COLO668 (cell line): ENCODE results near the gene TTC39B.
"Not testable (repeated sequence)": the region's sequence is repeated elsewhere in the genome, so short reads cannot be mapped to it uniquely, and the experiment has no call there.

Experiments used
- DNase-seq: peaks from one replicate; lab custom pipeline; 2025; ENCODE audit not compliant: unreplicated experiment; lab: John Stamatoyannopoulos, UW

The TTC39B gene

DNA sequence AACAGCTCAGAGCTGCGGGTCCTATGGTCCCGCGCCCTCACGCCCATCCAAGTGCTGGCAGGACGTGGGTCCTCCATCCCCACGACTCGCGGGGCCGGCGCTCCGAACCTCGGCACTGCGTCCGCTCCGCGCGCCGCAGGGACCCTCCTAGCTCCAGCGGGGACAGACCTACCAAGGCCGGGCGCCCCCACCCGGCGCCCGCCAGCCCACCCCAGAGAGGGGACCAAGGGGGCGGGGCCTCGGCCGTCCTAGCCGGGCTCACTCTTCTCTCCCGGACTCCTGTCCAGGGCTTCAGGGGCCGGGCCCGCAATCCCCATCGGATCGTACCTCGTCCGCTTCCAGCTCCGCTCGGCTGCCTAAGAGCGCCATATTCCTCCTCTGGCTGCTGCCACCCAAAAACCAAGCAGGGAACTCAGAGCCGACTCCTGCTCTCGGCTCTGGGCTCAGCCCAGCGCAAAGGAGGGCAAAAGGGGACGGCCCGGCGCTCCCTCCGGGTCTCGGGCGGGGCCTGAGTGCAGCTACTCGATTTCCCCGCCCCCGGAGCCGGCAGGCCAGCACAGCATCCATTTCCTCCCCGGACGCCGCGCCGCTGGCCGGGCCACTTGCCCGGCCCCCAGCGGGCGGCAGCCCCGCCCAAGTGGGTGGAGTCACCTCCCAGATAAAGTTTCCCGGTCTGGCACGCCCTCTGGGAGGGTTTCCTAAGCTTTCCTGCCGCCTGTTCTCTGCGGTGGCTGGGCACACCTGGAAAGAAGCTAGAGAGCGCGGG lies at the start of gene TTC39B:
Gene TTC39B, minus strand, starts transcription at position 460 of the 766 bp plus-strand sequence. Its CDS starts 91 bp downstream, at position 369.
- DNase-seq = peak; percentile 97

DNA sequence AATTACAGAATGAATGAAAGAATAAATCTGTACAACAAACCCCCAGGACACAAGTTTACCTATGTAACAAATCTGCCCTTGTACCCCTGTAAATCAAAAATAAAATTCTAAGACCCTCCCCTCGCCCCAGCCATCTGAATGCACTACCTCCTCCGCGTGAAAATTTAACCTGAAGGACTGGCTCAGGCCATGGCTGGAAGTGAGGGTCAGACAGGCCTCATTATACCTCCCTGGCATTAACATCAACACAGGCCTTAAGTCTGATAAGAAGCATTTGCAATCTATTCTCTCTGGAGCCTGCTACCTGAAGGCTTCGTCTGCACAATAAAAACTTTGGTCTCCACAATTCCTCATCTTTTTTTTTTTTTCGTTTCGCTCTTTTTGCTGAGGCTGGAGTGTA lies 48.7 kb upstream of the TTC39B start:
- no peak for DNase-seq

DNA sequence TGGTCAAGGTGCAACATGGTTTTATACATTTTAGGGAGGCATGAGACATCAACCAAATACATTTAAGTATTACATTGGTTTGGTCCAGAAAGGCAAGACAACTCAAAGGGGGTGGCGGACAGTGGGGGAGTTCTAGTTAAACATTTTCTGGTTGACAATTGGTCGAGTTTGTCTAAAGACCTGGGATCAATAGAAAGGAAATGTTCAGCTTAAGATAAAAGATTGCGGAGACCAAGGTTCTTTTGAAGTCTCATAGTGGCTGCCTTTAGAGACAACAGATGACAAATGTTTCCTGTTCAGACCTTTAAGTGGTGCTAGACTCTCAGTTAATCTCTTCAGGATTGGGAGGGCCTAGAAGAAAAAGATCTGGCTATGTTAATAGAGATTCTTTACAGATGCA lies 47.7 kb upstream of the TTC39B start:
- DNase-seq = no peak

DNA sequence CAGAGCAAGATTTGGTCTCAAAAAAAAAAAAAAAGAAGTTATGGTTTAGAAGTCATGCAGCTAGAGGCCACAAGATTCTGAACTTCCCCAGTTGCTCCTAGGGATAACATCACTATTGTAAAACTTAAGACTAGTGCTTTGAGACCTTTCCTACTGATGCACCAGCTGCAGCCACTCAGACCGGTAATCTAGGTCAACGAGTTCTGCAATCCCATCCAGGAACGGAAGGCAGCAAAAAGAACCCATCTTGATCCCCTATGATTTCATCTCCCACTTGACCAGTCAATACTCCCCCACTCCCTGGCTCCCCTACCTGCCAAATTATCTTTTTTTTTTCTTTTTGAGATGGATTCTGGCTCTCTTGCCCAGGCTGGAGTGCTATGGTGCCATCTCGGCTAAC lies 46.9 kb upstream of the TTC39B start:
- DNase-seq = no peak

DNA sequence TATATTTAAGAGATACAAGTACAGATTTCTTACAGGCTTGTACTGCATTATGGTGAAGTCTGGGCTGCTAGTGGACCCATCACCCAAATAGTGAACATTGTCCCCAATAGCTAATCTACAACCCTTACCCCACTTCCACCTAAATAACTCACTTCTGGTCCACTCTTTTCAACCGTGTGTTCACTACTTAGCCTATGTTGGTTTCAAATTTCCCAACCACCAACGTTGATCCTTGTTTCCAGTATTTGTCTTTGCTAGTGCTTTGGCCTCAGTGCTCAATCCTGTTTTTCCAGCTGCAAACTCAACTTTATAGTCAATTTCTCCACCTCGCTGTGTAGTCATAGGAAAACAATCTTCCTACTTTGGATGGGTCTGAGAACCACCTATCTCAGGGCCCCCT lies 45.3 kb upstream of the TTC39B start:
- no peak for DNase-seq

DNA sequence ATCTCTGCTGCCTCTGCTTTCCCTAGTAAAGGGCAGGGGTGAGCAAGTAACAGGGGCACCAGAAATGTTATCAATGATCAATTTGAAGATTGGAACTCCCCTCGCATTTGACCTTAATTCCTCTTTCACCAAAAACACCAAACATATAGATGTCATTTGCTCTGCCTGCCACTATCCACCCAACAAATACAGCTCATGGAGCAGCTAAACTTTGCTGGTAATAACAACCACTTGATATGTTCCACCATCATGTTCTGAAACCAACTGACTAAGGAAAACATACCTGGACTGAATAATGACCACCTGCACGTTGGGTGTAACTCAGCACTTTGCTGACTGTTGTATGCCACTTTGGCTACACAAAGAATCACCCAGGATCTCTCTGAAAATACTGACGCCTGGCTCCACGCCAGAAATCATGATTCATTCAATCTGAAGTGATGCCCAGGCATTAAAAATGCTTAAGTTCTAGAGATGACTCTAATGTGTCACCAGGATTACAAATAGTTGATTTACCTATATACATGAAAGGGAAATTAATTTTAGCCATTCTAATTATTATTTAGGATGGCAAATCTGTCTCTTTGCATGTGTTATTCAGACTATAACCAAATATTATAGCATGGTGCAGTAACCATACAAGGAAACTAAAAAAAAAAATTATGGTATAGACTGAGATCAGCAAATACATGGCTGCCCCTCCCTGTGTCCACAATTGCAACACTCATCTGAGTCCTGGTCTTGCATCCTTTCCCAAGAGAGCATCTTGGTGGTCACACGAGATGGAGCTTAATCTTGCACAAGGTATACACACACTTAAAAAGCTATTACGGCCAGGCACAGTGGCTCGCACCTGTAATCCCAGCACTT lies 43.1 kb upstream of the TTC39B start:
- peak; percentile 91 for DNase-seq

DNA sequence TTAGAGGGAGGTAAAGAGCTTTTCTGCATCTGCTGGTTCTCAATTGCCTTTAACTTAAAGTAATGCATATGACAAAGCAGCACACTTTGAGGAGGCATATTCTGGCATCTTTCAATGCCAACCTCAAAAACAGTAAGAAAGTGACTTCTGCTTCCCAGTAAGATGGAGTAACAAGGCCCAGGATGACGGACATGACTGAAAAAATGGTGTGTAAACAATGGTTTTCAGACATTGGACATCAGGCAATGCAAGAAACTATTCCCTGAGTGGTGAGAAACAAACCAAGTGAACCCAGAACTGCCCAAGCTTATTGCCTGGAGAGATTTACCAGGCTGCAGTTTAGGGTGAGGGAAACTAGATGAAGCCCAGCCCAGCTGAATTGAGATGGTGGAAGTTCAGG lies 39.8 kb upstream of the TTC39B start:
- DNase-seq = no peak

DNA sequence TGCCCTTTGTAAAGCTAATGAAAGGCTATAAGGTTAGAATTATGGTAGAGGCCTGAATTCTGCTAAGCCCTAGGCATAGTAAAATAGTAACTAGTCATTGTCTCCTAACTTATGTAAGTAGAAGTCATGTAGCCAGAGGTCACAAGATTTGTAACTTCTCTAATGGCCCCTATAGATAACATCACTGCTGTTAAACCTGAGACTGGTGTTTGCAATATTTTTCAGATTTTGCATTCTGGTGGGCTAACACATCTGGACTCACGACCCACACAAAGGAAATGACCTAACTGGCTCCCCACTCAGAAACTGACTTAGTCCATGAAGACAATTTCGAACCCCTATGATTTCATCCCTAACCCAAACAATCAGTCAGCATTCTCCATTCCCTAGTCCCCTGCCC lies 37.2 kb upstream of the TTC39B start:
- DNase-seq = no peak

DNA sequence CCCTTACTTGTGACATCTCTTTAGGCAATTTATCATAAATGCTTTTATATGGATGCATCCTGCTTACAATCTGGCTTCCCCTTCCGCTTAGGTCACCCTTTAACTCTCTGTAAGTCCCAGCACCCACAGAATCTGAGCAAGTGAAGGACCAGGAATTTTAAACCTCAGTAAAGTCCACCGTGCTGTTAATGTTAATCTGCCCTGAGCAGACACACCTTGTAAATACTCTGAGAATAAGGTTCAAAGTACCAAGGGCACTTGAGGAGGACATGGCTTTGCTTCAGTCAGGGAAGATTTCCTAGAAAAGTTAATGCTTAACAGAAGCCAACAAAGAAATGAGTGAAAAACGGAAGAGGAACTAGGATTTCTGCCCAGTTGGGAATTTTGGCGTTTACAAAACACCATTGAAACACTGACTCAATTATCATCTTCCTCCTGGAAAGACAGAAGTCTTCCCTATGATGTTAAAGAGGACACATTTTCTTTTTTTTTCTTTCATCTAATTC lies 26.4 kb upstream of the TTC39B start:
- no peak for DNase-seq

DNA sequence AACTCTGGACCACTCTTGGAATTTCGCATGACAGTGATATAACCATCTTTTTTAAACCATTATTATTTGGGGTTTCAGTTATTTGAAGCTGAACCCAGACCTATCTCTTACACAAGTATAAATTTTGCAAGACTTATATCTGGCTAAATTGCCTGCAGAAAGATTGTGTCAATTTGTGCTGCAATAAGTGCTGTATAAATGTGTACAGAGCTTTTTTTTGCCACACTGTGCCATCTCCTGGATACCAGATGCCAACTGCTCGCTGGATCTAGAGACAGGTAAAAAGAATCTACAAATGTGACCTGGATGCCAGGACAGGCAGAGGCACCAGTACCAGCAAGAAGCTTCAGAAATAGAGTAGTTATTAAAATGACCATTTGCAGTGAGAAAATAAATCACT lies 25.9 kb upstream of the TTC39B start:
- DNase-seq = no peak

DNA sequence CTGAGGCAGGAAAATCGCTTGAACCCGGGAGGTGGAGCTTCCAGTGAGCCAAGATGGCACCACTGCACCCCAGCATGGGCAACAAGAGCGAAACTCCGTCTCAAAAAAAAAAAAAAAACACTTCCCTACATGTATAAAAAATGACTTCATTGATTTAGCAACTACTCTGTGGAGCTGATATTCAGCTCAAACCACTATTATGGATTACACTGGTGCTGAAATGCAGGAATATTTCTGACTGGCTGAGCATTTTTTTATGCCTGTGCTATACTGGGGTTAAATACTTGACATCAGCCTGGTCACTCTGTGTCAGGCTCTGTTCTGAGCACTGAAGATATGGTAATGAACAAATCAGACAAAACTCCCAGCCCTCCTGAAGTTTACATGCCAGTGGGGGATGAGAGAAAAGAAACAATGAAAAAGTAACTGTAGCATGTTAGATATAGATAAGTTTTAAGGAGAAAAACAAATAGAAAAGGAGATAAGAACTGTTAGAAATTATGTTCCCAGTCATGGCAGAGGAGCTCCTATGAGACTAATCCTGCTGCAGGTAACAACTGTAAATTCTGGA lies 22.6 kb upstream of the TTC39B start:
- DNase-seq = no peak

DNA sequence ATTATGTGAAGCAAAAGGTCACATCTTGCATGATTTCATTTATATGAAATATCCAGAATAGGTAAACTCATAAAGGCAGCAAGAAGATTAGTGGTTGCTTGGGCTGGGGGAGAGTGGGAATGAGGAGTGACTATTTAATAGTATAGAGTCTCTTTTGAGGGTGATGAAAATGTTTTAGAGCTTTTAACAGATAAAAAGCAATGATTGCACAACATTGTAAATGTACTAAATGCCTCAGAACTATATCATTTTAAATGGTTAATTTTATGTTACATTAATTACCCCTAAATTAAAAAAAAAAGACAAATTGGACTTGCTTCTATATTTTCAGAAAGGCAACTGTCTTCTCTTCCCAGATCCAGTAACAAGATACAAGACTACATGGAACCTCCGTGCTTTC lies 21.9 kb upstream of the TTC39B start:
- DNase-seq = no peak

DNA sequence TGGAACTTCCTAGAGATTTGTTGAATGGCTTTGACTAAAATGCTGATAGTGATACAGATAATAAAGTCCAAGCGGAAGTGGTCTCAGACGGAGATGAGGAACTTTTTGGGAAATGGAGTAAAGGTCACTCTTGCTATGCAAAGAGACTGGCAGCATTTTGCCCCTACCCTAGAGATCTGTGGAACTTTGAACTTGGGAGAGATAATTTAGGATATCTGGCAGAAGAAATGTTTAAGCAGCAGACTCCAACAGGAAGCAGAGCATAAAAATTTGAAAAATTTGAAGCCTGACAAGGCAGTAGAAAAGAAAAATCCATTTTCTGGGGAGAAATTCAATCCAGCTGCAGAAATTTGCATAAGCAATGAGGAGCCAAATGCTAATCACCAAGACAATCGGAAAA lies 15.7 kb upstream of the TTC39B start:
- not testable (repeated sequence) for DNase-seq

DNA sequence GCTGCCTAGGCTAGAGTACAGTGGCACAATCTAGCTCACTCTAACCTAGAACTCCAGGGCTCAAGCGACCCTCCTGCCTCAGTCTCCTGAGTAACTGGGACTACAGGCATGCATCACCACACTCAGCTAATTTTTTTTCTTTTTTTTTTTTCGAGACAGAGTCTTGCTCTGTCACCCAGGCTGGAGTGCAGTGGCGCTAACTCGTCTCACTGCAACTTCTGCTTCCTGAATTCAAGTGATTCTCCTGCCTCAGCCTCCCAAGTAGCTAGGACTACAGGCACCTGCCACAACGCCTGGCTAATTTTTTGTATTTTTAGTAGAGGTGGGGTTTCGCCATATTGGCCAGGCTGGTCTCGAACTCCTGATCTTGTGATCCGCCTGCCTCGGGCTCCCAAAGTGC lies 12.6 kb upstream of the TTC39B start:
- not testable (repeated sequence) for DNase-seq

DNA sequence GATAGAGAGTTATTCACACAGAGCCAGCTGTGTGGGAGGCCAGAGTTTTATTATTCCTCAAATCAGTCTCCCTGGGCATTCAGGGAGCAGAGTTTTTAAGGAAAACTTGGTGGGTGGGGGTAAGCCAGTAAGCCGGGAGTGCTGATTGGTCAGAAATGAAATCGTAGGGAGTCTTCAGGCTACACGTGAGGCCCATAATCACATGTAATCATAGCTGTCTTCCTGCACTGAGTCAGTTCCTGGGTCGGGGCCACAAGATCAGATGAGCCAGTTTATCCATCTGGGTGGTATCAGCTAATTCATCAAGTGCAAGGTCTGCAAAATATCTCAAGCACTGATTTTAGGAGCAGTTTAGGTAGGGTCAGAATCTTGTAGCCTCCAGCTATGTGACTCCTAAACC lies 10.8 kb upstream of the TTC39B start:
- no peak for DNase-seq

DNA sequence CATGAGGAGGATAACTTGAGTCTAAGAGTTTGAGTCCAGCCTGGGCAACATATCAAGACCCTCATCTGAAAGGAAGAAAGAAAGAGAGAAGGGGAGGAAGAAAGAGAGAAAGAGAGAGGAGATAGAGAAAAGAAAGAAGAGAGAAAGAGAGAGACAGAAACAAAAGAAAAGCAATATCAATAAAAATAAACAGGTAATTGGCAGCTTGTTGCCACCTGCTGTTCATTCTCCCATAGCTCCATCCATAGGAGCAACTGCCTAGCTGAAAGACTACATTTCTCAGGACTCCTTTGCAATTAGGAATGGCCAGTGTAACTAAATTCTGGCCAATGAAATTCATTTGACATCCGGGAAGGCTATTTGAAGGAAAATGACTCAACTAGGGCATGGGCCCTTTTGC lies 4.6 kb upstream of the TTC39B start:
- DNase-seq = no peak

DNA sequence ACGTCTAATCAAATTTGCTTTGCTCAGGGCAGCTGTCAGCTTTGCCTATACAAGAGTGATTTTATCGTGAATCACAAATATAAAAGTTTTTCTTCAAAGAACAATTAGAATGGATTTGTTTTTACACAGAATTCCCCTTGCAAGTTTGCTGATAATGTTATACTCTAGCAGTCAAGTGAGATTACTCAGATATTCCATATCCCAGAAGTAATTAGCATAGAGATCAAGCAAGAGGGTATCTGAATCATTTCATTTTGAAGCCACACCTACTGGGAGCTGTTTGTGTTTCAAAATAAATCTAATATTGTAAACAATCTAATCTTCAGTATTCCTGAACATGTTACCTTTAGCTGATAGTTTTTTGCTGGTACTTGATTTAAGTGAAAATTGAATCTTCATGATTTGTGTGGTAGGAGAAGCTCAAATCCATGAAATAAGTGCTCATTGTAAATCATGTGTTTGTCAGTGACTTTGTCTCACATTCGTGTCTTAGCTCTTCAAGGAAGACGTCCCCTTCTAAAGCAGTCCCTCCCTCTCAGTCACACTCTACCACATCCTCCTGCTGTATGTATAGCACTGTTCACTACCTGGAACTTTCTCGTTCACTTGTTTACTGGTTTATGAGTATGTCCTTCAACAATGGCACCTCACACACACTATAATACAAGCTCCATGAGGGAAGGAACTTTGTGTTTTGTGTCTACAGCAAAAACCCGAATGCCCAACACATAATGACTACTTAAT lies 3.3 kb upstream of the TTC39B start:
- no peak for DNase-seq

DNA sequence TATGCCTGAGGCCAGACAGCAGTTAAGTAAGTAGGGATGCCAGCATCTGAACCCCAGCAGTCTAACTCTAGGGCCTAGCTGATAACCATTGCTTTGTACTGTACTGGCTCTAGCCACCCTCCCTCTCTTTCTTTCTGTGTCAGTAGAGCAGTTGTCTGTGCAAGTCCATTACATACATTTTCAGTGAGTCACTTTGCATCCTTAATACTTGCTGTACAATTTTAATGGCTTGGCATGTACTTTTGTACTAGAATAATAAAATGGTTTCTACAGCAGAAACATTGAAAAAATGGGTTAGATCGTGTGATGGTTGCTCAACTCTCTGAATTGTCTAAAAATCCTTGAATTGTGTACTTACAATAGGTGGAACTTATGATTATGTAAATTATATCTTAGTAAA lies 1.5 kb upstream of the TTC39B start:
- DNase-seq = no peak

DNA sequence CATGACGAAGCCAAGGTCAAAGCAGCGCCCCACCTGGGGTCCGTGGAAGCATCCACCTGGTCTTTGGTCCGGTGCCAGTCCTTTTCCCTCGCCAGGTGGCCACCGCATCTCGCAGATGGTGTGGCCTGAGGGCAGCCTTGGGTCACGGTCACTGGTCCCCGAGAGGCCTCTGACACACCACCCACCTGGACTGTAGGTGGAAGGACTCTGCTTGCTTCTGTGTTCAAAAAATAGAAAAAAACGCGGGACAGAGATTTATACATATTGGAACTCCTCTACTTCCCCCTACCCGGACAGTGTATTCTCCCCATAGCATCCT lies 466 bp upstream of the TTC39B start:
- DNase-seq = no peak

DNA sequence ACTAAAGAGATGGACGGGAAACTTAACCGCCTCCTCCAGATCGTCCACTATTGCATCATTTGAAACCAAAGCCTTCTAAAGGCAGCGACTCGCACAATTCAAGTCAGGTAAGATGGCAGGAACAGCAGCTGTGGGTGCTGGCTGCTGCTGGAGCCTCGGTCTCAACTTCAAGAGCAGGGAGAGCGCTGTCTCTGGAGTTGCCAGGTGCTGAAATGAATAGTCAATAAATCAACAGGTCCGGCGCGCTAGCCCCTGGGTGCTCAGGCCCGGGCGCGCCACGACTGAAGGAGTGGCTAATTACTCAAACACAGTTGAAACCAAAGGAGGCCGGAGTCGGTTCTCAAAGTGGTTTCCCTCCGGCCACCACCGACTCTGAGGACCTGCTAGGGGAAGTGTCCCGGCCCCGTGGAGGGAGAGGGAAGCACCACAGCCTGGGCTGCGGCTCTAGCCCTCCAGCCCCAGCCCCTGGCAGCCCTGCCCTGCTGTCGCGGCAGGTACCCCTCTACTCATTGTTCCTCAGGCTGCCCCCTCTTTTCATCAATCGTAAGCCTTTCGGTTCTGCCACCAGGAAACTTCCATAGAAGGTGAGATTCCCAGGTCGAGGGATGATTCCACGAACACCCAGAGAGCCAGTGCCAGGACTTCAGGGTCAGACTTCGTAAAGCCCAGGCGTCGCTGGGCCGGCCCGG lies 804 bp downstream of the TTC39B start:
- peak; percentile 95 for DNase-seq

DNA sequence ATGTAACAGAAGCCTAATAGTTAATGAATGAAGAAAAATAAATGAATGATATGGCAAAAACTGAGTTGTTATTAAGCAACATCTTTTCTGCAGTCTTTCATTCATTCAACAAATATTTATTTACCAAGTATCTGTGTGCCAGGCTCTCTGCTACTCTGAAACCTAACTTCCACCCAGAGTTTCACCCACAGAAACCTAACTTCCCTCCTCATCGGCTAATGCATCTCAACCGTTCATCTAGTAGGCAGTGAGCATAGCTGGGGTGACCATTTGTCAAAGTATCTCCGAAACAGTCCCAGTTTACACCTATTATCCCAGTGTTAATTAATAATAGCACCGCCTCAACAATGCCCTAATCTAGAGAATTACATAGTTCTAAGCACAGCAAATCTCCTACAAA lies 1.5 kb downstream of the TTC39B start:
- DNase-seq = no peak
